ENCODE data around the gene GAPDHS. TPM values are rescaled to one million over a fixed set of nuclear protein-coding genes. Genes with fewer than 3 reads are reported as not detected.

Gene GAPDHS
- total RNA-seq, 1 experiment from 2014 or later = not detected

DNA sequence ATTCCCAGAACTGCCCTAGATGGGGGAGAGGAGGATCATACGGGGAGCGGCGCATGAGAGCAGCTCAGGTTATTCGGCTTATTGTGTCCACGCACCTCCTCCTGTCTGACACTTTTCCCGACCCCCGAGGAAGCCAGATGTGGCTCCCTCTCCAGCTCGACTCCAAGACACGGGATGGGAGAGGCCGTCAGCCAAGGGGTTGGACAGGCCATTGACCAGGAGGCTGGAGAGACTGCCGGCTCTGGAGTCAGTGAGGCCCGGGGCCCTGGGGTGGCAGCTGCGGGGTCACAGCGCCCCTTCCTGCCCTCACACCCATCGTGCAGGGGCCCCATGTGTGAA lies 22.7 kb upstream of the GAPDHS start:
- DNase-seq (ENCODE audit: low read depth) = no peak

- no peak for DNase-seq (ENCODE audit: low read depth)
These were observed 21.9 kb upstream of the GAPDHS start for GRCh38 chr19:35511337-35511736.

- DNase-seq (ENCODE audit: low read depth) = peak; percentile 9
These were observed 20.2 kb upstream of the GAPDHS start for GRCh38 chr19:35512831-35513627.

DNA sequence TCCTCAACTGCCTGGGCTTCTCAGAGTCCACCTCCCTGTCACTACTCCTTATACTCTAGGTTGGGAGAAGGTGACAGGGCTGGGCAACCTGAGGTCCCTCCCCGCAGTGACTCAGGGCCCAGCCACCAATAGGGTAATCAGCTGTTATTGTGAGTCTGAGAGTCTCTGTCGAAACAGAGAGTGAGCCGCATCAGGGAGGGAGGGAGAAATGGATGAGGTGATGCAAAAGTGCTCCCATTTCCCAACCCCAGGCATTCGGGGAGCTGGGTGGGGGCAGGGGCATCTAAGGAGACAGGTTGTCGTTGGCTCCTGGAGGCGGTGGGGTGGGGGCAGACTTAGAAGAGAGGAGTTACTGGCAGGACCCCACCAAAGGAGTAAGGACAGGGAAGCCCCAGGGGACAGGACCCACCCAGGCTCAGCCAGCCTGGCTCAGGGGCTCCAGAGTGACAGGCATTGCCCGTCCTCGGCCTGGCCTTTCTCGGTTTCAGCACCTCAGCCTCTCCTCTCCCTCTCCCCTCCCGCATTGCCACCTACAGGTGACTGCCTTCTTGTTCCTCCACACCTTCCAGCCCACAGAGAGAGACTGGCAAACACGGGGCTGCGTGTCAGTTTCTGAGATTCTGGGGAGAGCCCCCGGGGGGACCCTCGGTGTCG lies 19.5 kb upstream of the GAPDHS start, which contains the start of gene DMKN:
DMKN (minus strand) TSS at position 22 of the 654 bp plus-strand sequence. CDS start 174 bp downstream, outside the sequence.
- peak; percentile 51 for DNase-seq (ENCODE audit: low read depth)

- DNase-seq (ENCODE audit: low read depth) = no peak
These were observed 18.9 kb upstream of the GAPDHS start for GRCh38 chr19:35514282-35514809.

DNA sequence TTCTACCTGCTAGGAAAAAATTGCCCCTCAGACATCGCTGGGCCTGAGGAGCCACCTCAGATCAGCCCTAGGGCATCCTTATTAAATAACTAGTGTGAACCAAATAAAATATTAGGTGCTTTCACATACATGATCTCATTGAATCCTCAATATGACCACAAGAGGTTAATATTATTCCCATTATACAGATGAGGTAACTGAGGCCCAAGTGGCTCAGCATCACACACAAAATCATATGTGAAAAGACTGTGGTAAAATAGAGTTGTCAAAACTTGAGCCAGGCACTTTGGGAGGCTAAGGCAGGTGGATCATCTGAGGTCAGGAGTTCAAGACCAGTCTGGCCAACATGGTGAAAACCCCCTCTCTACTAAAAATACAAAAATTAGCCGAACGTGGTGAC lies 16.9 kb upstream of the GAPDHS start:
- no peak for DNase-seq (ENCODE audit: low read depth)

- DNase-seq (ENCODE audit: low read depth) = no peak
These were observed 15.9 kb upstream of the GAPDHS start for GRCh38 chr19:35517342-35517741.

- peak; percentile 92 for DNase-seq (ENCODE audit: low read depth)
These were observed 14.9 kb upstream of the GAPDHS start for GRCh38 chr19:35518313-35518712.

GRCh38 chr19:35519291-35519690 lies 14.0 kb upstream of the GAPDHS start:
- DNase-seq (ENCODE audit: low read depth) = peak; percentile 3

DNA sequence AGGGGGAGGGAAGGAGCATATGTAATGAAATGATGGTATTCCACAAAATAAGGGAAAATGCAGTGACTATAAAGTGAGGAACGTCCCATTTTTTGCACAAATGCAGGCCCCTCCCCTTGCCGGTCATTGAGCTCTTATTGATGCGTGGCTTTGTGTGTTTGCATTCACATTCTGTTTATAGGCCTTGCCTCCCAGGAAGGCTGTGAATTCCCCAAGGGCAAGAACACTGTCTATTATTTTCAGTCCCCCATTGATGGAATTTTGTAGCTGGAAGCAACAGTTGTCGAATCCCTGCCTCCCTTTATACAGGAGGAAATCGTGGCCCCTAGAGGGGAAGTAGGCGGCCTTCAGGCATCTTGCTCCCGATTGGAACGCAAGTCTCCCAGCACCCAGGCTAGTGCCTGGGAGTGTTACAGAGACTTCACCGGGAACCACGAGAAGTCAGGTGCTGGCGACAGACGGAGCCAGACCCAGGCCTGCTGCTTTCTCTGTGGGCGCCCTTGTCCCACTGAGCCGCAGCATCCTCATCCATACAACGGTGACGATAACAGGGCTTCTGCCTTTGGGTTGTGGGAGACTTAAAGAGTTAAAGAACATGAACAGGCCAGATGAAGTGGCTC lies 12.0 kb upstream of the GAPDHS start:
- DNase-seq (ENCODE audit: low read depth) = no peak

DNA sequence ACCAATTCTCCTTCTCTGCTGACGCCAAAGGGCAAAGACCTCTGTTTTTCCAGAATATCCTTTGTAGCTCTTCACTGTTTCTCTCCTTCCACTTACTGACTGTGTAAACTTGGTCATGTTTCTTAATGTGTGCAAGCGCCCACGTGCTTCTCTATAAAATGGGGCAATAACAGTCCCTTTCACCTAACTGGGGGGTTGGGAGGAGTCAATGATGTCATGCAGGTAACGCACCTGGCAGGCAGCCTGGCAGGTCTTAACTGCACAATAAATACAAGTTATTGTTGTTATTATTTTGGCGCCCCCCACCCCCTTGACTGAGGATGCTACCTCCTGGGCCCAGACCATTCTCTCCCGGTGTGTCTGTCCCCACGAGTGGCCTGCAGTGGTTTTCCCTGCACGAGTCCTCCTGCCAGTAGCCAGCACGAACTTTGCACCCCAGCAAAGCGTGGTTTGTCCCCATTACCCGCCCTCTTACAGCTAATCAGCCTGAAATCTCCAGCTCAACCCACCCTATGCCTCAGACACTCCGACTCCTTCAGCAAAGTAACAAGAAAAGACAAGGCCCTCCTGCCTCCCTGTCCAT lies 10.4 kb upstream of the GAPDHS start:
- no peak for DNase-seq (ENCODE audit: low read depth)

- DNase-seq (ENCODE audit: low read depth) = no peak
These were observed 8.9 kb upstream of the GAPDHS start for GRCh38 chr19:35524181-35524837.

- no peak for DNase-seq (ENCODE audit: low read depth)
These were observed 7.4 kb upstream of the GAPDHS start for GRCh38 chr19:35525873-35526272.

DNA sequence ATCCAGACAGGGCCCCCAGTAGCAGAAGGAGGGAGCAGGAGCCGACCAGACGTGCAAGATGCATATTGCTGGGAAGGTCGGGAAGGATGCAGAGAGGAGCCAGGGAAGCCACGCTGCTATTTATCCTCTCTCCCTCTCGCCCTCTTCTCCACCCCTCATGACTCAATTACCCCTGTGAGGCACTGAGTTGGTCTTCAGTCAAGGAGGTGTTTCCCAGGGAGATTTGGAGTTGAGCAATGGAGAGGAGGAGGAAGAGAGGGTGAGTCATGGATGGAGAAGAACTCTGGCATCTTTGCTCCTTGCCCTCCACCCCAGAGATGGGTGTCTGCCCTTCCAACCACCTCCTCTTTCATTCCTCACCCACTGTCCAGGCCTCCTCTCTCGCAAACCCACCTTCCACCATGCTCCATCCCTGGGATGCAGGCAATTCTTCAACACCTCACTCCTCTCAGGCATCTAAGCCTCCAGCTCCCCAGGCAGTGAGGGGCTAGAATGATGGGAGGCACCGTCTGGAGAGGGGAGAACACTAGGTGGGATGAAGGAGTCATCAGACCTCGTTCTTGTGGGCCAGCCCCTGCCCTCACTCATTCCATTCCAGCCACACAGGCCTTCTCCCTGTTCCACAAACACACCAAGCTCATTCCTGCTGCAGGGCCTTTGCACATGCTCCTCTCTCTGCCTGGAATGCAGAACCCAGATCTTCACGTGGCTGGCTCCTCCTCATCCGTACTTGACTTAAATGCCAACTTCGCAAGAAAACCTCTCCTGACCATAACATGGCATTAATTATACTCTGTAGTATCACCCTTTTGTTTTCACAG lies 4.8 kb upstream of the GAPDHS start, which contains the start of gene SBSN:
SBSN (minus strand) TSS at position 94 of the 821 bp plus-strand sequence; CDS start at position 64, 30 bp downstream.
- DNase-seq (ENCODE audit: low read depth) = peak; percentile 41

- DNase-seq (ENCODE audit: low read depth) = no peak
These were observed 3.7 kb upstream of the GAPDHS start for GRCh38 chr19:35529241-35530218.

GRCh38 chr19:35531291-35531690 lies 2.0 kb upstream of the GAPDHS start:
- no peak for DNase-seq (ENCODE audit: low read depth)

GRCh38 chr19:35533822-35534392 lies 651 bp downstream of the GAPDHS start:
- no peak for DNase-seq (ENCODE audit: low read depth)

DNA sequence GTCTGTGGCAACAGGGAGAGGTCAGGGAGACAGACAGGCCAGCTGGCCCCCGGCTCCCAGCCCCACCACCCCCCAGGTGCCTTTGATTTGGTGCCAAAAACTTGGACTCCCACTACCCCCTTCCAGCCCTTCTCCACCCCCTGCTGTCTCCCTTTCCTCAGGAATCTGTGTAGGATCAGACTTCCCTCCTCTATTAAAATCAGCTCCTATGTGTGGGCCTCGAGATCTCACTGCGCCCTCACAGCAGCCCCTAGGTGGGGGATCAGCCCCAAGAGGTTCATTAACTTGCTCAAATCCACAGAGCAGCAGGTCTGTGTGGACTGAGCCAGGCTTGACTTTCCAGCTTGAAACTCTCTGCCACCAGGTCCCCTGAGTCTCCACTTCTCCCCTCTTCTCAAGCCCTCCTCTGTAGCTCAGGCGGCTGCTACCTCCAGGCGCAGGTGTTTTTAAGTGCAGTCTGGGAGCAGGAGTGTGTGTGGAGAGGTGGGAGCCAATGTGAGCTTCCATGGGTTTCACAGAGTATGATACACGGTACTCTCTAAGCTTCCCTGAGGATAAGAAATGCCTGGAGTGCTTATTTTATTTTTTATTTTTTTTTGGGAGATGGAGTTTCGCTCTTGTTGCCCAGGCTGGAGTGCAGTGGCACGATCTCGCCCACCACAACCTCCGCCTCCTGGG lies 1.7 kb downstream of the GAPDHS start:
- DNase-seq (ENCODE audit: low read depth) = no peak

Measured in LHCN-M2 (cell line).